NCI-H2081 treated with DMSO at 0.1 percent for 48 hours (cell line): ENCODE measurements around the gene ARHGAP44.

ENCODE experiments used
- DNase-seq: peaks from one replicate; lab custom pipeline; 2025; lab: John Stamatoyannopoulos, UW

Gene ARHGAP44

DNA sequence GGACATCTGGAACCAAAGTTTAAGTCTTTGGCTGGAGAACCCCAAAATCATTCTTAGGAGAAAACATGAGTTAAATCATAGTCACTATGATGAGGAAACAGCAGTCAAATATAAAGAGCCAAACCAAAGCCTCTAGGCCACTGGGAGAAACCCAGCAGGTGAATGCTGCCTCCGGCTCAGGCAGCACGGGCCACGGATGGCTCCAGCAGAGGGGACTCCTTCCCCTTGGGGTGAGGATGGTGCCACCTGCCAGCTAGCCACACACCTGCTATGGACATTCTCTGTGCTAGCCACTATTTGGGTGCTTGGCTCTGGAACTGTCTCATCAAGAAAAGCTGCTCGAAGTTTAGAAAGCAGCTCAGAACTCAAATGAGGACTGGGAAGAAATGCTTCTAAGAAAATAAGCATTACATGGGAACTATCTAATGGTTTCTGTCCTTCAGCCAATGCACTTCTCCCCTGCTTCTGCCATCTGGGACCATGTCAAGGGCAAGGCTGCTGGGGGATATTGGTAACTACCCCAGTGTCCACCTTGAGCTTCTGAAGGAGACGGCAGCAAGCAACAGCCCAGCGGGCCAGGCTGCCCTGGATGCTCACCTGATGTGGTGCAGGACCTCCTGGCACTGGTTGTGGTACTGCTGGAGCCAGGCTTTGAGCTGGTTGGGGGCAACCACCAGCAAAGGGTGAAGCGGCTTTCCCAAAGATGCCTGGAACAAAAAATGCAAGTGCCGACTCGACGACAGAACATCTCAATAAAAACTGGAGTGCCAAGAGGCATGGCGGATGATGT lies 206.0 kb downstream of the ARHGAP44 start:
- DNase-seq, result no peak

GRCh38 chr17:12995896-12996295 lies 206.6 kb downstream of the ARHGAP44 start:
- no peak for DNase-seq

DNA sequence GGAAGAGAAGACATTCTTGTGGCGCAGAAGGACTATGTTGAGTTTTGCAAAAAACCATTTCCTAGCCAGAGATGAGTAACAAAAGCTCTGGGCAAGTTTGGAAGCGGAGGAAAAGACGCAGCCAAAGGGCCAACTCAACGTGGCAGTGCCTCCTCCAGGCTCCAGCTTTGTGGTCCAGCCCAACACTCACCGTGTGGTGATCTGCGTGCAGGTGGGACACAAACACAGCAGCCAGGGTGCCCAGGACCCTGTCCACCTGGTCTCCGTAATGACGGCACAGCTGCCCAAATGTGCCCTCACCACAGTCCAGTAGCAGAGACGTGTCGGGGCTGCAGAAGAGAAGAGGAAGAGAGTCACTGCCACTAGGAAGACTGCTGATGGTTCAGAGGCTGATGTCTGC lies 207.1 kb downstream of the ARHGAP44 start:
- DNase-seq, result no peak

- no peak for DNase-seq
Observed at GRCh38 chr17:12996941-12997340, 207.6 kb downstream of the ARHGAP44 start.

DNA sequence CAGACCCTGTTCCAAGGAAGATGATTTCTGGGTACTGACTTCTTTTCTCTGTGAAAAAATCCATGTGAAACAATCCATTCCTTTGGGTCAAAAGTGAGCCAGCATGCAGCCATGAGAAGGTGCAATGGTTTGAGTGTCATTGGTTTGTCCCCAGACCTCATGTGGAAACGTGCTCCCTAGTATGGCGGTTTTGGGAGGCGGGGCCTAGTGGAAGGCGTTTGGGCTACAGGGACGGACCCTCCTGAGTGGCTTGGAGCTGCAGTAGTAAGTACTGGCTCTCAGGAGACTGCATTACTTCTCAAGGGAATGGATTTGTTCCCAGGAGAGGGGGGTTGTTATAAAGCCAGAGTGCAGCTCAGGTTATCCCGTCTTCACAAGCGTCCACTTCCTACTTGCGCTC lies 209.2 kb downstream of the ARHGAP44 start:
- no peak for DNase-seq

GRCh38 chr17:12998874-12999273 lies 209.6 kb downstream of the ARHGAP44 start:
- DNase-seq, result no peak

DNA sequence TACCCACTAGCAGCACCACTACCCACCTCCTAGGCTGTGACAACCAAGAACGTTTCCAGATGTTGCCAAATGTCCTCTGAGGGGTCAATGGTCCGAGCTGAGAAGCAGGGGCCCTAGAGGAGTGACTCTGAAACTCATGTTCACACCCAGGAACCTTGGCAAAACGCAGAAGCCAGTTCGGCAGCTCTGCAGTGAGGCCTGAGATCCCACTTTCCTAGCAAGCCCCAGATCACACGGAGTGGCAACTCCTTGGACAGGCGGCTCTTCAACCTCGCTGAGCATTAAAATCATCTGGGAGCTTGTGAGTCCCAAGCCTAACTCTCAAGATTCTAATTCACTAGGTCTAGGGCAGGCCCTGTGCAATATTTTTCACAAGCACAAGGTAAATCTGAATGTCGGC lies 211.3 kb downstream of the ARHGAP44 start:
- no peak for DNase-seq

- no peak for DNase-seq
Observed at GRCh38 chr17:13001991-13002615, 212.8 kb downstream of the ARHGAP44 start.

GRCh38 chr17:13002761-13003453 lies 213.6 kb downstream of the ARHGAP44 start:
- DNase-seq, result no peak

- no peak for DNase-seq
Observed at GRCh38 chr17:13003454-13003851, 214.2 kb downstream of the ARHGAP44 start.

GRCh38 chr17:13003927-13004326 lies 214.6 kb downstream of the ARHGAP44 start:
- no peak for DNase-seq

DNA sequence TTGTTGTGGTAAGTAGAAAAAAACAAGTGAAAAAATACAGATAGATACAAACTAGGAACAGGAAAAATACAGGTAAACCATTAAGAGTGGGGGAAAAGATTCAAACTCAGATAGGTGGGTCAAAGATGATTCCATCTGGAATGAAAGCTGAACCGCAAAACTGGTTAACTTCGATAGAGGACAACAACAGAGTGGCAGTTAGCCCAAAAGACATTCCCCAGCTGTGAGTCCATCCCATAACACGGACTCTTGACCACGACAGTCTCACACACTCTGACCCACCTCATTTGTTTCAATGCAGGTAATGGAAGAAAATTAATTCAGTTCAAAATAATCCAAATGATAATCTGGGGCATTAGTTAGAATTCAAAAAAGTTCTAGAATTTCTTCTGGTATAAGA lies 215.0 kb downstream of the ARHGAP44 start:
- DNase-seq, result no peak

DNA sequence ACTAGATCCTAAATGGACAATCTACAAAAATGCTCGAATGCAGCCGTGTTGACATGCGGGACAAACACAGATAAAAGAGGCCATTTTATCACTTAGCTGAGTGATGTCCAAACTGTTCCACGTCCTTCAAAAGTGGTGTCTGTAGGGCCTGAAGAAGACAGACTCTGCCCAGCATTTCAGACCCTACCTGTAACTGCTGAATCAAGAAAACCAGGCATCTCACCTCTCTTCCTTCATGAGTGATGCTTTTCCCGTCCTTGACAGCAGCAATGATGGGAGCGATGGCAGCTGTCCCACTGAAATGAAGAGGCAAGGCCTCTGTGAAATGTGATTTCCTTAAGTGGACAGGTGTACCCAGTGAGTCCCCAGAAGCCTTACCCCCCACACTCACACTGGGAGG lies 216.2 kb downstream of the ARHGAP44 start:
- no peak for DNase-seq

GRCh38 chr17:13008461-13008860 lies 219.2 kb downstream of the ARHGAP44 start:
- no peak for DNase-seq

GRCh38 chr17:13010959-13011358 lies 221.7 kb downstream of the ARHGAP44 start:
- no peak for DNase-seq

DNA sequence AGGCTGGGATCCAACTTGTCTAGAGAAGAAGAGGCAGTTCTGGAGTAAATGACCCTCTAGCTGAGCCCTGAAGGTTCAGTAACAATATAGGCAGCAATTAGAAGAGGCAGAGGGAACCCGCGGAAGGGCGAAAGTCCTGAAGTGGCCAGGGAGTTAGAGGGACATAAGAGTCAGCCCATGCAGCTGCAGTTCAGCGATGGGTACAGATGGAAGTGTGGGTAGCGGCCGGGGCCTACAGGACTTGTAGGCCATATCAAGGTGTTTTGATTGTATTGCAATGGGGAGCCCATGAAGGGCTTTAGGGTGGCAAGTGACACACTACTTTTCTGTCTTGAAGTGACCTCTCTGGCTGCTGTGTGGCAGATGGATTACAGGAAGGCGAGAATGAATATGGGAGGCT lies 225.5 kb downstream of the ARHGAP44 start:
- no peak for DNase-seq

DNA sequence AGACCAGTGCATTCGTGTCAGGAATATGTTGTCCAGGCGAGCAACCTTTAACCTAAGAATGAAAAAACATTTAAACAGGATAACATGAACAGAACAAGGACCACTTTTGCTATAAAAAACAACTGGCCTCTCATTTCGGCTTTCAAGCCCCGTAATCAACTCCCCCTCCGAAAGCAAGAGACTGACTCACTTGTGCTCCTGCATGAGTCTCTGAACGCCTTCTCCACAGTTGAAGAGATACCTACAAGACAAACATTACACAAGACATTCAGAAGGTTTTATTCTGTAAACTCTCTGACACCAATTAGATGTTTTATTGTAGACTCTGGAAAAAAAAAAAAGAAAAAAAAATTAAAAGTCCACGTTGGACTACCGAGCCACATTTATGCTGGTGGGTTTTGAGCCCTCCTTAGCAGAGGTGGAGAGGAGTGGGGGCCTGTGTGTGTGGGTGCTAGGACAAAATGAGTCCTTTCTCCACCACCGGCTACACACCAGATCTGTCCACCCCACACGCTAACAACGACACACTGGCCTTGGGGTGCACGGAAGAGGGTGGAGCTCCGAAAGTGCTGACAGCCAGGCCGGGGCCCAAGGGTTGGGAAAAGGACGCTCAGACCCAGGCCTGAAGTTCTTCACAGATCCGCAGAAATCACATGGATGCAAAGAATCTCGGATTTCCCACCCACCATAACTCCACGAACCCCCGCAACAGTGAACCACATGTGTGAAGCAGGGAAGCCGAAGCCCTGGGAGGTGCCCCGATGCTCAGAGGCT lies 227.8 kb downstream of the ARHGAP44 start:
- DNase-seq, result no peak

DNA sequence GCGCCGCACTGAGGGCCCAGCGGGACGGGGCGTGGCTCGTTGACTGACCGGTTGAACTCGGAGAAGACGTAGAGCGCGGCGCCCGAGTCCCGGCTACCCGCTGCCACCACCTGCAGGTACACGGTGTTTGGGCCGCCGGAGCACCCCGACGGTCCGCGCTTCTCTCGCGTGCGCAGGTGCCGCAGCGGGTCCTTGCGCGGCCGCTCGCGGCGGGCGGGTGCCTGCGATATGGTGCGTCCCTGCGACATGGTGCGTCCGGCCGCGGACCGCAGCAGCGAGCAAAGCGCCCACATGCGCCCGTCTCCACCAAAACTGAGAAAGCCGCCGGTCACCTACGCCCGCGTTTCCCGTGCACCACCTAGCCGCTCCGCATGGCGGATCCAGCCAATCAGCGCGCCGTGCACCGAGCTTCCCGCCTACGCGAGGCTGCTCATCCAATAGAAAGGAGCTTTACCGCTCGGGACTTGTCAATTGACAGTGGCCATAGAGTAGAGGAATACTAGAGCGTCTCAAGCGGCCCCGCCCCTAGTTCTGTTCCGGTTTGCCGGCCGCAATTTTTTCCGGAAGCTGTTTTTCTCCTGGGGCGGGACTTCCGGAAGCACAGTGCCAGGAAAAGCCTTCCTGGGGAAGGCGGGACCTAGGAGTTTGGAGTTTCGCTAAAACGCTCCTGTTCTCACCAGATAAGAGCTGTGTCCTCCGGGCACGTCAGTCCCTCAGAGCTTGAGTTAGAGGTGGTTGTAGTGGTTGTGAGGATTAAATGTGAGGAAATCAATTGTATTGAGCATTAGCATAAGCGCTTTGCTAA lies 228.6 kb downstream of the ARHGAP44 start, which contains the start of gene ELAC2:
Gene ELAC2 (minus strand): TSS at position 373 of the 805 bp plus-strand sequence. CDS start 80 bp downstream, at position 293.
- DNase-seq, result peak; percentile 87

GRCh38 chr17:13024016-13024415 lies 234.7 kb downstream of the ARHGAP44 start:
- DNase-seq, result no peak

- no peak for DNase-seq
Observed at GRCh38 chr17:13024526-13025257, 235.4 kb downstream of the ARHGAP44 start.

- DNase-seq, result no peak
Observed at GRCh38 chr17:13025258-13025627, 235.9 kb downstream of the ARHGAP44 start.
